VCaP (cell line): ENCODE results near the gene METTL1.

Experiments used
- H3K27ac ChIP-seq: fragments of 450-650 bp; 2 replicates; pipeline ENCODE4 v1.5.1; 2017
- TF ChIP-seq, protein P1 (sequence below): fragments of 450-650 bp; conservative IDR thresholded peaks from 2 replicates; pipeline ENCODE4 v1.5.1; 2017; ENCODE audit warnings: mild to moderate bottlenecking, moderate library complexity

Gene METTL1

GRCh38 chr12:57750561-57751431 lies 21.1 kb downstream of the METTL1 start:
- TF ChIP-seq, protein P1, sequence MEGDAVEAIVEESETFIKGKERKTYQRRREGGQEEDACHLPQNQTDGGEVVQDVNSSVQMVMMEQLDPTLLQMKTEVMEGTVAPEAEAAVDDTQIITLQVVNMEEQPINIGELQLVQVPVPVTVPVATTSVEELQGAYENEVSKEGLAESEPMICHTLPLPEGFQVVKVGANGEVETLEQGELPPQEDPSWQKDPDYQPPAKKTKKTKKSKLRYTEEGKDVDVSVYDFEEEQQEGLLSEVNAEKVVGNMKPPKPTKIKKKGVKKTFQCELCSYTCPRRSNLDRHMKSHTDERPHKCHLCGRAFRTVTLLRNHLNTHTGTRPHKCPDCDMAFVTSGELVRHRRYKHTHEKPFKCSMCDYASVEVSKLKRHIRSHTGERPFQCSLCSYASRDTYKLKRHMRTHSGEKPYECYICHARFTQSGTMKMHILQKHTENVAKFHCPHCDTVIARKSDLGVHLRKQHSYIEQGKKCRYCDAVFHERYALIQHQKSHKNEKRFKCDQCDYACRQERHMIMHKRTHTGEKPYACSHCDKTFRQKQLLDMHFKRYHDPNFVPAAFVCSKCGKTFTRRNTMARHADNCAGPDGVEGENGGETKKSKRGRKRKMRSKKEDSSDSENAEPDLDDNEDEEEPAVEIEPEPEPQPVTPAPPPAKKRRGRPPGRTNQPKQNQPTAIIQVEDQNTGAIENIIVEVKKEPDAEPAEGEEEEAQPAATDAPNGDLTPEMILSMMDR, result no peak
- H3K27ac ChIP-seq, result peak overlapping the region; percentile 90

GRCh38 chr12:57749061-57749460 lies 22.8 kb downstream of the METTL1 start:
- no peak overlapping the region for H3K27ac ChIP-seq
- TF ChIP-seq, protein P1, result no peak

DNA sequence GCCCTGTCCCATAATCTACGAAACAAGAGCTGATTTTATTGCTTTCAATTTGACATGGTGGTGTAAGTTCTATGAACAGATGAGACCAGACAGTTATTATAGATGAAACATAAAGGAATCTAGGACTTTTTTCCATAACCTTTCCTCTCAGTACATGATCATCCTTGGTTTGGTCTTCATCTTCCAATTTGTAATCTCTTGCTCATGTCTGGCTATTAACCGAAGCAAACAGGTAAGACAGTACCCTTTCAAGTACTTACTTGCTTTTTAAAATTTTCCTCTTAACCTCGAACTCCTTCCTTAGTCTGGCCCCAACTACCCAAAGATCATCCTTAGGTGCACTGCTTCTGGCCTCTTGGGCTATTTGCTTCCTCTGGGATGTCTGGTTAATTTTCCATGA lies 25.9 kb downstream of the METTL1 start:
- TF ChIP-seq, protein P1, result no peak
- H3K27ac ChIP-seq, result peak overlapping the region; percentile 85; the same call in 1 of the 2 replicates

GRCh38 chr12:57745485-57745881 lies 26.4 kb downstream of the METTL1 start:
- TF ChIP-seq, protein P1, result no peak
- peak overlapping the region; percentile 85 for H3K27ac ChIP-seq

DNA sequence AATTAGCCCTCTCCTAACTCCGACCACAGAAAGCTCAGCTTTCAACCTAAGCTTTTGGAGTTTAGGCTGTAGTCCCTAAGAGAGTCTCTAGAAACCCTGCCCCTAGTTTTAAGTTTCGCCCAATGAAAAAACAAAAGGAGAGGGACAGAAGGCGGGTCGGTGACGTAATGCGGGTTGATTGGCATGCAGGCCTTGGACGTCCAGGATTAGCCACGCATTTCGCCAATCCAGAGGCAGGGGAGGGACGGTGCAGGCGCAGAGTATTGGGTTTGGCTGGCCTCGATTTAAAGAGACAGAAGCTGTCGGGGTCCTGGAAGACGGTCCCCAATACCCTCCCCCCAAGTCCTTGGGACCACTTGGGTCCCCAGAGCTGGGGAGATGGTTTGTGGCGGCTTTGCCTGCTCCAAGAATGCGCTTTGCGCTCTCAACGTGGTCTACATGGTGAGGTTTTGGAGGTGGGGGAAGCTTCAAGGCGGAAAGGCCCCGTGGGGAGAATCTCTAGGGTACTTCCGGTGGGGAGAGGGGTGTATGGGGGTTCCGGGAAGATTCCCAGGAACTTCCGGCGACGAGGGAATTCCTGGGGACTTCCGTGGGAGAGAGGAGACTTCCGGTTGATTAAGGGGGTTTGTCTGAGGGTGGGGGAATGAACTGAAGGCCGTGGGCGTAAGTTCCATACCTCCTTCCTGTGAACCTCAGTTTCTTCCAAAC lies 27.0 kb downstream of the METTL1 start, which contains the start of gene TSPAN31:
Gene TSPAN31, plus strand, starts transcription at position 263 of the 708 bp plus-strand sequence. Its CDS starts 116 bp downstream, at position 379.
- H3K27ac ChIP-seq, result peak within 1 kb of the TSS; percentile 85
- TF ChIP-seq, protein P1, result no peak

- peak overlapping the region; percentile 85 for H3K27ac ChIP-seq
- TF ChIP-seq, protein P1, result no peak
Observed at GRCh38 chr12:57744194-57744776, 27.6 kb downstream of the METTL1 start.

DNA sequence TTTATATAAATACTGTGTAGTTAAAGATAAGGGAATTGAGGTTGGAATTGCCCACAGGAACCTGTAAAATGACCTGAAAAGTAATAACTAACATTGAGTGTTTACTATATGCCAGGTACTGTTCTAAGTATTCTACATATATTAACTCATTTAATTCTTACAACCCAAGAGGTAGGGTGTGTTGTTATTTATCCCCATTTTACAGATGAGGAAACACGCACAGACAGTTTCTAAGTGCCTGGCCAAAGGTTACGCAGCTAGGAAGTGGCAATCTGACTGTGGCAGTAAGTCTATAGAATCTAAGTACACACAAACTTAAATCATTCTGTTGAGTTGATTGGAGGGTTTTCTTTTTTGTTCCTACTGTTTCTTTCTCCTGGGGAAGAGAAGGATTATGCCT lies 28.1 kb downstream of the METTL1 start:
- H3K27ac ChIP-seq, result no peak overlapping the region
- TF ChIP-seq, protein P1, result no peak
